Measurements from ENCODE around the gene UIMC1. TPM values are rescaled to one million over a fixed set of nuclear protein-coding genes. Genes with fewer than 3 reads are reported as not detected.

The UIMC1 gene
- total and polyA plus RNA-seq, 2 experiments from 2014 or later, result 12.6 to 28.2 TPM

- H3K27me3 ChIP-seq, result no peaks in the 10 kb centered on the region
- no peak overlapping the region for H3K4me2 ChIP-seq
- H2AFZ ChIP-seq, result no peak overlapping the region
- no peaks in the 10 kb centered on the region for H3K79me2 ChIP-seq
- H3K4me1 ChIP-seq (ENCODE audit: insufficient read depth), result no peaks in the 10 kb centered on the region
- H3K36me3 ChIP-seq (replicated peaks; ENCODE audit: insufficient read depth, low read depth), result peaks cover 2% of the 10 kb centered on the region
- H3K9me2 ChIP-seq (replicated peaks; ENCODE audit: insufficient read depth), result no peaks in the 10 kb centered on the region
- H3K27ac ChIP-seq, result no peak overlapping the region
- DNase-seq (ENCODE audit: low spot score), result no peak
- no peaks in the 10 kb centered on the region for H3K9me3 ChIP-seq (ENCODE audit: low read depth)
- H4K20me1 ChIP-seq (ENCODE audit: insufficient read depth, poor library complexity, severe bottlenecking), result no peaks in the 10 kb centered on the region
- H3K4me3 ChIP-seq, result no peak overlapping the region
- TF ChIP-seq EZH2 (IDR thresholded peaks at IDR 0.05; ENCODE audit: borderline replicate concordance) (no peak), CTCF (IDR thresholded peaks at IDR 0.05; ENCODE audit: poor library complexity) (no peak), EZH2phosphoT487 (IDR thresholded peaks at IDR 0.05; ENCODE audit: low read depth, severe bottlenecking, unreplicated experiment) (no peak)
- 88% methylated on average over 5 of the region's 5 CpGs for WGBS (ENCODE audit: low lambda C conversion rate, missing lambda C conversion rate)
Observed at GRCh38 chr5:176908675-176909368, 97.8 kb downstream of the UIMC1 start.

GRCh38 chr5:176906796-176907195 lies 99.8 kb downstream of the UIMC1 start:
- Histone ChIP-seq H2AFZ (no peak overlapping the region), H3K36me3 (replicated peaks; ENCODE audit: insufficient read depth, low read depth) (peaks cover 2% of the 10 kb centered on the region), H3K4me3 (no peak overlapping the region), H3K79me2 (no peaks in the 10 kb centered on the region), H4K20me1 (ENCODE audit: insufficient read depth, poor library complexity, severe bottlenecking) (no peaks in the 10 kb centered on the region), H3K4me1 (ENCODE audit: insufficient read depth) (no peaks in the 10 kb centered on the region), H3K9me2 (replicated peaks; ENCODE audit: insufficient read depth) (no peaks in the 10 kb centered on the region), H3K27me3 (no peaks in the 10 kb centered on the region), H3K4me2 (no peak overlapping the region), H3K9me3 (ENCODE audit: low read depth) (no peaks in the 10 kb centered on the region), H3K27ac (no peak overlapping the region)
- 85% methylated on average over 3 of the region's 3 CpGs for WGBS (ENCODE audit: low lambda C conversion rate, missing lambda C conversion rate)
- no peak for DNase-seq (ENCODE audit: low spot score)
- no peak for TF ChIP-seq EZH2phosphoT487 (IDR thresholded peaks at IDR 0.05; ENCODE audit: low read depth, severe bottlenecking, unreplicated experiment)
- TF ChIP-seq CTCF (IDR thresholded peaks at IDR 0.05; ENCODE audit: poor library complexity), result no peak
- no peak for TF ChIP-seq EZH2 (IDR thresholded peaks at IDR 0.05; ENCODE audit: borderline replicate concordance)

- Histone ChIP-seq H3K27me3 (no peaks in the 10 kb centered on the region), H3K79me2 (no peaks in the 10 kb centered on the region), H3K4me2 (no peak overlapping the region), H3K27ac (no peak overlapping the region), H3K4me1 (ENCODE audit: insufficient read depth) (no peaks in the 10 kb centered on the region), H3K9me3 (ENCODE audit: low read depth) (no peaks in the 10 kb centered on the region), H4K20me1 (ENCODE audit: insufficient read depth, poor library complexity, severe bottlenecking) (no peaks in the 10 kb centered on the region), H2AFZ (no peak overlapping the region), H3K4me3 (no peak overlapping the region), H3K36me3 (replicated peaks; ENCODE audit: insufficient read depth, low read depth) (peaks cover 2% of the 10 kb centered on the region), H3K9me2 (replicated peaks; ENCODE audit: insufficient read depth) (no peaks in the 10 kb centered on the region)
- TF ChIP-seq EZH2 (IDR thresholded peaks at IDR 0.05; ENCODE audit: borderline replicate concordance) (no peak), EZH2phosphoT487 (IDR thresholded peaks at IDR 0.05; ENCODE audit: low read depth, severe bottlenecking, unreplicated experiment) (no peak), CTCF (IDR thresholded peaks at IDR 0.05; ENCODE audit: poor library complexity) (no peak)
- WGBS (ENCODE audit: low lambda C conversion rate, missing lambda C conversion rate), result 91% methylated on average over 1 of the region's 1 CpG
- no peak for DNase-seq (ENCODE audit: low spot score)
Observed at GRCh38 chr5:176906126-176906525, 100.5 kb downstream of the UIMC1 start.
